NB4 (cell line): ENCODE data around the gene GABRG3.

Experiments
- CTCF ChIP-seq: IDR thresholded peaks from one replicate; pipeline ENCODE4 v1.5.1; 2012; ENCODE audit warnings: low read depth, low read length
- MYC ChIP-seq: IDR thresholded peaks from 2 replicates; pipeline ENCODE4 v1.6.1; 2011; ENCODE audit warnings: low read depth, low read length
- POLR2A ChIP-seq: IDR thresholded peaks from 2 replicates; pipeline ENCODE4 v1.6.1; 2011; ENCODE audit warnings: mild to moderate bottlenecking; ENCODE audit not compliant: insufficient read length; ENCODE audit errors: extremely low read depth

GRCh38 chr15:27527490-27528067, 556.6 kb downstream of the GABRG3 start:
- peak; percentile 35 for TF ChIP-seq CTCF
- no peak for TF ChIP-seq POLR2A
- TF ChIP-seq MYC, result no peak
